ENCODE results near the gene IL17B. TPM values are rescaled to one million over a fixed set of nuclear protein-coding genes. Genes with fewer than 3 reads are reported as not detected.

Gene IL17B, protein sequence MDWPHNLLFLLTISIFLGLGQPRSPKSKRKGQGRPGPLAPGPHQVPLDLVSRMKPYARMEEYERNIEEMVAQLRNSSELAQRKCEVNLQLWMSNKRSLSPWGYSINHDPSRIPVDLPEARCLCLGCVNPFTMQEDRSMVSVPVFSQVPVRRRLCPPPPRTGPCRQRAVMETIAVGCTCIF
- total RNA-seq (0.24 TPM), polyA plus RNA-seq (1.2 TPM)
- long read RNA-seq, donor 1, result 0 reads
- long read RNA-seq, donor 2, result 0 reads
- long read RNA-seq, donor 3, partial matches to known transcripts, result 0 of 1 reads
- long read RNA-seq, donor 3, other reads (novel, unspliced or antisense), result 0 of 1 reads
- long read RNA-seq, donor 4, result 0 reads
- long read RNA-seq, donor 5, result 0 reads
- long read RNA-seq, donor 6, result 0 reads
- long read RNA-seq, donor 7, result 0 reads
- long read RNA-seq, donor 8, partial matches to known transcripts, result 0 of 1 reads
- long read RNA-seq, donor 8, other reads (novel, unspliced or antisense), result 0 of 1 reads
- long read RNA-seq, donor 9, result 0 reads
- long read RNA-seq, donor 10, result 0 reads

DNA sequence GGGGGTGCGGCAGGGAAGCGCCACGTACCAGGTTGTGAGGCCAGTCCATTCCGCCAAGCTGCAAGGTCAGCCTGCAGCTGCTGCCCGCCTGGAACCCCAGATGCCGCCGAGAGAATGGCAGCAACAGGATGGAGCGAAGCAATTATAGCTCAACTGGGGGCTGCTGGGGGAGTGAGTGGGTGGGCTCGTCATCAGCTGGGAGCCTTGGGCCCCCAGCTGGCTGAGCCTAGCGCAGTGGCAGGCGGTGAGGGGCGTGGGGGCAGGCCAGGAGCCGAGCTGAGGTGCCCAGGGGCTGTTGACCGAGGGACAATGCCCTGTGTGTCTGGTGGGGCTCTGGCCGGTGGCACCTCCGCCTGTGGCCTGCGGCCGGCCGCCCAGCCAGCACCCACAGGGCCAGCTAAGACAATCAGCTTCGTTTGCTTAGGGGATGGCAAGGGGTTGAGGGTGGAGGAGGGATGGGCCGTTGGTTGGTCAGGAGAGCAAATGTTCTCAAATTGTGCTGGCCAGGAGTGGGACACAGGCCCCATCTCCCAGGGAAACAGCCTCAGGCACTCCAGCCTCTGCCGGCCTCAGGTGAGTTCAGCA, at the start of gene IL17B:
IL17B (minus strand) TSS at position 116 of the 585 bp plus-strand sequence; CDS start at position 49, 67 bp downstream.
- Histone ChIP-seq H3K27me3 (ENCODE audit: control insufficient read depth in 2 of 2, insufficient read depth in 1 of 2, low read length in 1 of 2) (no peaks in the 10 kb centered on the region), H3K36me3 (ENCODE audit: control insufficient read depth in 2 of 2, insufficient read depth in 2 of 2, low read length in 1 of 2) (no peaks in the 10 kb centered on the region), H3K27ac (ENCODE audit: low read depth in 1 of 2, low read length in 1 of 2) (no peak within 1 kb of the TSS), H3K4me1 (ENCODE audit: control insufficient read depth in 2 of 2, insufficient read depth in 2 of 2, low read length in 2 of 2) (no peaks in the 10 kb centered on the region), H3K9me3 (ENCODE audit: control insufficient read depth in 2 of 2, insufficient read depth in 1 of 2, low read length in 1 of 2) (no peaks in the 10 kb centered on the region), H3K4me3 (ENCODE audit: low read length in 2 of 2) (no peak within 1 kb of the TSS)
- WGBS, result 92% methylated on average over 22 of the region's 22 CpGs
- DNase-seq (ENCODE audit: low read depth in 6 of 9, low spot score in 9 of 9), result no peak

DNA sequence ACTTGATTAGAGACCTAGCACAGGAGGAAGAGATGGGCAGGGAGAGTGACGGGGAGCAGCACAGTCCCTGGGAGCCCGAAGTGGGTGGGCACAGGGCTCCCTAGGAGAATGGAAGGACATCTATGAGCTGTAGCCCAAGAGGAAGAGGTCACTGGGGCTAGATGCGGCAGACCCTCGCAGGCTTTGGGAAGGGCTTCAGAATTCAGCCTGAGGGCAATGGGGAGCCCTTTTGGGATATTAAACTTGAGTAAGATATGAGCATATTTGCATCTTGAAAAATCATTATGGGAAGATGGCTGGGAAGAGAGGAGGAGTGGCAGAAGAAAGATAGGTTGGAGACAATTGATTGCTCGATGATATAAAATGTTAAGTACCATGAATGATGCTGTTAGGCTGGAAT, 48.9 kb upstream of the IL17B start:
- 97% methylated on average over 5 of the region's 5 CpGs for WGBS
- Histone ChIP-seq H3K27ac (ENCODE audit: low read depth in 1 of 2, low read length in 1 of 2) (no peak overlapping the region), H3K36me3 (ENCODE audit: control insufficient read depth in 2 of 2, insufficient read depth in 2 of 2, low read length in 1 of 2) (no peaks in the 10 kb centered on the region), H3K4me3 (ENCODE audit: low read length in 2 of 2) (no peak overlapping the region), H3K9me3 (ENCODE audit: control insufficient read depth in 2 of 2, insufficient read depth in 1 of 2, low read length in 1 of 2) (peaks cover 0 to 3% of the 10 kb centered on the region in 2 donors), H3K27me3 (ENCODE audit: control insufficient read depth in 2 of 2, insufficient read depth in 1 of 2, low read length in 1 of 2) (no peaks in the 10 kb centered on the region), H3K4me1 (ENCODE audit: control insufficient read depth in 2 of 2, insufficient read depth in 2 of 2, low read length in 2 of 2) (peaks cover 0 to 42% of the 10 kb centered on the region in 2 donors)
- no peak for DNase-seq (ENCODE audit: low read depth in 6 of 9, low spot score in 9 of 9)

DNA sequence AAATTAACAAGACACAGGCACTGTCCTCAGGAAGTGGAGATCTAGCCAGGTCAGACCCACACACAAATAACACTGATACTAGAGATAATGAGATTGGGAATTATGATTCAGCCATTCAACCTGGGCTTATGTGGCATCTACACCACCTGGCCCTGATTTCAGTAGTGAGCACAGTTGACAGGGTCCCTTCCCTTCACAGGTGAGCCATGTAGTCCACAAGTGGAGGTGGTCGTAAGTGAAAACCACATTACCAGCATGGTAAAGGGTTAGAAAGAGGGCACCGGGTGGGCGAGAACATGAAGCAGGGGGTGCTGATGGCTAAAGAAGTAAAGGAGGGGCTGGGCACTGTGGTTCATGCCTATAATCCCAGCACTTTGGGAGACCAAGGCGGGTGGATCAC, 48.3 kb upstream of the IL17B start:
- no peak for DNase-seq (ENCODE audit: low read depth in 6 of 9, low spot score in 9 of 9)
- H3K9me3 ChIP-seq (ENCODE audit: control insufficient read depth in 2 of 2, insufficient read depth in 1 of 2, low read length in 1 of 2), result peaks cover 0 to 3% of the 10 kb centered on the region in 2 donors
- H3K36me3 ChIP-seq (ENCODE audit: control insufficient read depth in 2 of 2, insufficient read depth in 2 of 2, low read length in 1 of 2), result no peaks in the 10 kb centered on the region
- whole genome bisulfite sequencing, result 95% methylated on average over 4 of the region's 4 CpGs
- H3K4me3 ChIP-seq (ENCODE audit: low read length in 2 of 2), result no peak overlapping the region
- H3K4me1 ChIP-seq (ENCODE audit: control insufficient read depth in 2 of 2, insufficient read depth in 2 of 2, low read length in 2 of 2), result peaks cover 3 to 46% of the 10 kb centered on the region in 2 donors
- H3K27me3 ChIP-seq (ENCODE audit: control insufficient read depth in 2 of 2, insufficient read depth in 1 of 2, low read length in 1 of 2), result no peaks in the 10 kb centered on the region
- no peak overlapping the region for H3K27ac ChIP-seq (ENCODE audit: low read depth in 1 of 2, low read length in 1 of 2)

DNA sequence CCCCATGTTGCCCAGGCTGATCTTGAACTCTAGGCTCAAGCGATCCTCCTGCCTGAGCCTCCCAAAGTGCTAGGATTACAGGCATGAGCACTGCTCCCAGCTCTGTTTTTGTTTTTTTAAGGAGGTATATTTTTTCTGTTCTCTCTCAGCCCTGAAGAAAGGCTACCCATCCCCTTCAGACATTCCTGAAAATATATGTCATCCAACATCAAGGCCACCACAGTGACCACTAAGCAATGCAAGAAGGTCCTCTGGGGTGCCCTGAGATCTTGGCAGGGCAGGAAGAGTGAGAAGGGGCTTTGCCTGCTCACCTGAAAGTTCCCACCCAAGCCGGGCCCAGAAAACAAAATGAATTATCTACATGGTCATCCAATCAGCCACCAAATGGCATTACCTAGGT, 47.8 kb upstream of the IL17B start:
- peaks cover 4 to 50% of the 10 kb centered on the region in 2 donors for H3K4me1 ChIP-seq (ENCODE audit: control insufficient read depth in 2 of 2, insufficient read depth in 2 of 2, low read length in 2 of 2)
- peaks cover 0 to 3% of the 10 kb centered on the region in 2 donors for H3K9me3 ChIP-seq (ENCODE audit: control insufficient read depth in 2 of 2, insufficient read depth in 1 of 2, low read length in 1 of 2)
- H3K27me3 ChIP-seq (ENCODE audit: control insufficient read depth in 2 of 2, insufficient read depth in 1 of 2, low read length in 1 of 2), result no peaks in the 10 kb centered on the region
- 95% methylated on average over 2 of the region's 2 CpGs for WGBS
- H3K36me3 ChIP-seq (ENCODE audit: control insufficient read depth in 2 of 2, insufficient read depth in 2 of 2, low read length in 1 of 2), result no peaks in the 10 kb centered on the region
- H3K27ac ChIP-seq (ENCODE audit: low read depth in 1 of 2, low read length in 1 of 2), result no peak overlapping the region
- DNase-seq (ENCODE audit: low read depth in 6 of 9, low spot score in 9 of 9), result no peak
- no peak overlapping the region for H3K4me3 ChIP-seq (ENCODE audit: low read length in 2 of 2)

DNA sequence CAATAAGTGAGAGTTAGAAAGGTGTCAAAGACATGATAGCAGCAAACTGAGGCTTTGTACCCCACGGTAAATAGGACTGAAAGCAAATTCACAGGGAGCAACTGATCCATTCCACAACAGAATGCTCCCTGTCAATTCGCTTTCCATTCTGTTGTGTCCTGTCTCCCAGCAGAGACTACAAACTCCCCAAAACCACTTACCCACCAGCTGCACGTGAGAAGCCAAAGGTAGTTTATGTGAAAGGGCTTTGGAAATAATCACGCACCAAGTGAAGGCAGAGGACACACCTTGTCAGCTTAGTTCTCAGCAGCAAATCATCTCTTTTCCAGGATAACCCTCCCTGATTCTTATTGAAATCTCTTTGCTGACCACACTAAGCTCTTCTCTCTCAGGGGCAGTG, 46.6 kb upstream of the IL17B start:
- no peak overlapping the region for H3K27ac ChIP-seq (ENCODE audit: low read depth in 1 of 2, low read length in 1 of 2)
- no peak overlapping the region for H3K4me3 ChIP-seq (ENCODE audit: low read length in 2 of 2)
- peaks cover 4 to 54% of the 10 kb centered on the region in 2 donors for H3K4me1 ChIP-seq (ENCODE audit: control insufficient read depth in 2 of 2, insufficient read depth in 2 of 2, low read length in 2 of 2)
- H3K27me3 ChIP-seq (ENCODE audit: control insufficient read depth in 2 of 2, insufficient read depth in 1 of 2, low read length in 1 of 2), result no peaks in the 10 kb centered on the region
- no peaks in the 10 kb centered on the region for H3K36me3 ChIP-seq (ENCODE audit: control insufficient read depth in 2 of 2, insufficient read depth in 2 of 2, low read length in 1 of 2)
- WGBS, result 95% methylated on average over 4 of the region's 4 CpGs
- peaks cover 0 to 3% of the 10 kb centered on the region in 2 donors for H3K9me3 ChIP-seq (ENCODE audit: control insufficient read depth in 2 of 2, insufficient read depth in 1 of 2, low read length in 1 of 2)
- no peak for DNase-seq (ENCODE audit: low read depth in 6 of 9, low spot score in 9 of 9)

DNA sequence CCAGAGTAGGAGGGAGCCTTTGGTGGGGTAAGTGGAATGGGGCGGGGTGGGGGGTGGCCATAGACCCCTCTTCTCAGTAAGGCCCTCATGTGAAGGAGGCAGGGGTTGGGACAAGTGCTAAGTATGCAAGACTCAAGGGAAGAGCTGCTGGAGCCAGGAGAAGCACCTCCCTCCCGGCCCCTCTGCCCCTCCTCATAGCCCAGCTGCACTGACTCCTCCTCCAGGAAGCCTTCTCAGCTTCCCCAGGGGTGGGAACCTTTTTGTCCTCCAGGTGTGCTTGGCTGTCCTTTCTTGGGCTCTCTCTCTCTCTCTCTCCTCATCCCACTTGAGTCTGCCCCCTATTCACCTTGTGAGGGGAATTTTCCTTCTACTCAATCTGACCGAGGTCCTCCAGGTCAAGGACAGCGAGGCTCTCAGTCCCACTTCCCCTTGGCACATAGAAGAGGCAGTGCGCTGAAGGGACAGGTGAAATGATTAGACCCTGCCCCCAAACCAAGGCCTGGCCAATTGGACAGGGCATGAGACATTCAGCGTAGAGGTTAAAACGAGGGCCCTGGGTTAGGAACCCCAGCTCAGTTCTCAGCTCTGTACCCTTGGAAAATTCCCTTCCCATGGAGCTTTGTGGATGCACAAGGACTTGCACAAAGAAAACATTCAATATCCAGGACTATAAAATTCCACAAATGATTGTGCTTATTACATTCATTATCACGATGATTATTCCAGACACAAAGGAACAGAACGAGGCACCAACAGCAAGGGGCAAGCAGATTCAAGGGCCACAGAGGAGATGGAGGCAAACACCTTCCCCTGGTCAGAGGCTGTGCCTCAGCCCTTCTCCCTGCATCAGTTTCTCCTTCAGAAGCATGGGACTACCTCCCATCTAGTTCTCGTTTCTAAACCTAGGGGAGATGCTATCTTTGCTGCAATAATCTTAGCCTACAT, 45.6 kb upstream of the IL17B start:
- no peaks in the 10 kb centered on the region for H3K36me3 ChIP-seq (ENCODE audit: control insufficient read depth in 2 of 2, insufficient read depth in 2 of 2, low read length in 1 of 2)
- no peak overlapping the region for H3K4me3 ChIP-seq (ENCODE audit: low read length in 2 of 2)
- peaks cover 4 to 57% of the 10 kb centered on the region in 2 donors for H3K4me1 ChIP-seq (ENCODE audit: control insufficient read depth in 2 of 2, insufficient read depth in 2 of 2, low read length in 2 of 2)
- H3K9me3 ChIP-seq (ENCODE audit: control insufficient read depth in 2 of 2, insufficient read depth in 1 of 2, low read length in 1 of 2), result peaks cover 0 to 2% of the 10 kb centered on the region in 2 donors
- no peak for DNase-seq (ENCODE audit: low read depth in 6 of 9, low spot score in 9 of 9)
- WGBS, result 94% methylated on average over 10 of the region's 10 CpGs
- H3K27me3 ChIP-seq (ENCODE audit: control insufficient read depth in 2 of 2, insufficient read depth in 1 of 2, low read length in 1 of 2), result no peaks in the 10 kb centered on the region
- no peak overlapping the region for H3K27ac ChIP-seq (ENCODE audit: low read depth in 1 of 2, low read length in 1 of 2)

DNA sequence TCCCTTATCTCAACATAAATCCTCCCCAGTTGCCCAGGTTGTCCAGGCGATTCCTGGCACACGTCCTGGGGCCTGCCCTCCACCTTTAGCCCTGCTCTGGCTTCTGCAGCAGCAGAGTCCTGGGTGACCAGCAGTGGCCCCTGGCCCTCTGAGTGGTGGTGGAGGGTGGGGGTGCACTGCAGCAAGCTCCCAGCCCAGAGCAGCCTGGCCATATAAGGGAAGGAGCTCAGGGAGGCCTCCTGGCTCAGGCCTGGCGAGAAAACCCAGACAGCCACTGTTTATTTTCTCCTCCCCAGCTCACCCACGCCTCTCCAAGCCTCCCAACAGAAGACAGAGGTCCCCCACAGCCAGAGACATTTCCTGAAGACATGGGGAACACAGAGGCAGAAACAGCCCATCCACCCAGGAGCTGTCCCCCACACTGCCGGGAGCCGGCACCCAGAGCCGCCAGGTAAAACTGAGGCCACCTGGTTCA, 44.7 kb upstream of the IL17B start:
- H3K4me1 ChIP-seq (ENCODE audit: control insufficient read depth in 2 of 2, insufficient read depth in 2 of 2, low read length in 2 of 2), result peaks cover 4 to 56% of the 10 kb centered on the region in 2 donors
- DNase-seq (ENCODE audit: low read depth in 6 of 9, low spot score in 9 of 9), result no peak
- no peaks in the 10 kb centered on the region for H3K36me3 ChIP-seq (ENCODE audit: control insufficient read depth in 2 of 2, insufficient read depth in 2 of 2, low read length in 1 of 2)
- H3K27me3 ChIP-seq (ENCODE audit: control insufficient read depth in 2 of 2, insufficient read depth in 1 of 2, low read length in 1 of 2), result no peaks in the 10 kb centered on the region
- peak overlapping the region in 1 of 2 donors; percentile 80 for H3K27ac ChIP-seq (ENCODE audit: low read depth in 1 of 2, low read length in 1 of 2)
- H3K4me3 ChIP-seq (ENCODE audit: low read length in 2 of 2), result no peak overlapping the region
- H3K9me3 ChIP-seq (ENCODE audit: control insufficient read depth in 2 of 2, insufficient read depth in 1 of 2, low read length in 1 of 2), result no peaks in the 10 kb centered on the region
- WGBS, result 89% methylated on average over 7 of the region's 7 CpGs

DNA sequence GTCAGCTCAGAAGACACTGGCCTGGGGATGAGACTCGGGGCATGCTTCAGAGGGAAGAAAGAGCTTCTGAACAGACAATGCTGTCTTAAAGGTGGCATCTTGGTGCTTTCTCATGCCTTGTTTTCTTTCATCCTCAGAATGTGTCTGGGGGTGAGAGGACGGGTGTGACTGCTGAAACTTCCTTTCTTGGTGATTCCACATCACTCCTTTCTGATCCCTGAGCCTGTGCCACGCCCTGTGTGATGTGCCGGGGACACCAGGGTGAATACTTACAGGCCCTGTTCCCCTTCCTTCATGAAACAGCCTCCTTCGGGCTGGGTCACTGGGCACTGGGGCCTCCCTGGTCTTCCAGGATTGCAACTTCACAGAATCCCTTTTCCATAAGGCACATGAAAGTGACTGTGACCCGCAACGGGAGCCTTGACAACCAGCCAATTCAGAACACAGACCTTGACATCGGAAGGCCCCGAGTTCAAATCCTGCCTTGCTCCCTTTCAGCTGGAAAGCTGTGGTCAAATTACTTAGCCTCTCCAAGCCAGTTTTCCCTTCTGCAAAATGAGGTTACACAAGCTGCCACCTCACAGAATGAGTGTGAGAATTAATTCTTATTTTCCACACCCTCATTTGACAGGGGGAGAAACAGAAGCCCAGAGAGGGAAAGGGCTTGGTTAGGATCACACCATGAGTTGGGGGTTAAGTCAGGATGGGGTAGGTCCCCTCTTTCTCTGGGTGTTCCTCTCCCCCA, 44.1 kb upstream of the IL17B start:
- Histone ChIP-seq H3K4me3 (ENCODE audit: low read length in 2 of 2) (no peak overlapping the region), H3K9me3 (ENCODE audit: control insufficient read depth in 2 of 2, insufficient read depth in 1 of 2, low read length in 1 of 2) (no peaks in the 10 kb centered on the region), H3K4me1 (ENCODE audit: control insufficient read depth in 2 of 2, insufficient read depth in 2 of 2, low read length in 2 of 2) (peaks cover 4 to 53% of the 10 kb centered on the region in 2 donors), H3K27ac (ENCODE audit: low read depth in 1 of 2, low read length in 1 of 2) (peak overlapping the region in 1 of 2 donors; percentile 80), H3K36me3 (ENCODE audit: control insufficient read depth in 2 of 2, insufficient read depth in 2 of 2, low read length in 1 of 2) (no peaks in the 10 kb centered on the region), H3K27me3 (ENCODE audit: control insufficient read depth in 2 of 2, insufficient read depth in 1 of 2, low read length in 1 of 2) (no peaks in the 10 kb centered on the region)
- WGBS, result 80% methylated on average over 9 of the region's 9 CpGs
- DNase-seq (ENCODE audit: low read depth in 6 of 9, low spot score in 9 of 9), result no peak
